Stimulated activated CD4-positive, alpha-beta T cell treated with anti-CD3 and anti-CD28 coated beads, Interleukin-12 subunit alpha, Interleukin-12 subunit beta, amount 100 ng/mL, for 48 hours (primary cell): Measurements from ENCODE around the gene TEF.
A peak's percentile ranks its signal among the peaks of the same experiment; 100 is the strongest.
"Not testable (repeated sequence)": the region's sequence is repeated elsewhere in the genome, so short reads cannot be mapped to it uniquely, and the experiment has no call there.

ENCODE experiments used
- DNase-seq, 3 donors: peaks; one replicate each; pipeline ENCODE4 v3.0.0-alpha.2; 2020; ENCODE audit warnings: low read depth in 2 of 3, low spot score in 1 of 3

Gene TEF

GRCh38 chr22:41417622-41418390 is 36.1 kb downstream of the TEF start:
- DNase-seq = no peak

GRCh38 chr22:41418717-41419116 is 37.0 kb downstream of the TEF start:
- DNase-seq = no peak

- DNase-seq = no peak
Observed at GRCh38 chr22:41425660-41426365, 44.1 kb downstream of the TEF start.

GRCh38 chr22:41429232-41429950 is 47.6 kb downstream of the TEF start:
- no peak for DNase-seq

GRCh38 chr22:41429951-41430332 is 48.2 kb downstream of the TEF start:
- no peak for DNase-seq

- DNase-seq = no peak
Observed at GRCh38 chr22:41431656-41432055, 49.9 kb downstream of the TEF start.

- DNase-seq = not testable (repeated sequence)
Observed at GRCh38 chr22:41433480-41433879, 51.7 kb downstream of the TEF start.

GRCh38 chr22:41434361-41435003 is 52.7 kb downstream of the TEF start:
- DNase-seq = not testable (repeated sequence)

GRCh38 chr22:41435560-41435959 is 53.8 kb downstream of the TEF start:
- DNase-seq = no peak

GRCh38 chr22:41436322-41437113 is 54.8 kb downstream of the TEF start:
- no peak for DNase-seq

GRCh38 chr22:41437198-41437597 is 55.5 kb downstream of the TEF start:
- DNase-seq = no peak

GRCh38 chr22:41440511-41440910 is 58.8 kb downstream of the TEF start:
- DNase-seq = not testable (repeated sequence)

GRCh38 chr22:41442240-41442792 is 60.6 kb downstream of the TEF start:
- DNase-seq = no peak

- peak; percentile 84 to 87 (median 84) for DNase-seq
Observed at GRCh38 chr22:41444360-41445128, 62.8 kb downstream of the TEF start.

- DNase-seq = peak in 2 of 3 donors; percentile 8 to 30
Observed at GRCh38 chr22:41445129-41446056, 63.7 kb downstream of the TEF start.

GRCh38 chr22:41446057-41446501 is 64.3 kb downstream of the TEF start:
- DNase-seq = no peak

- peak; percentile 92 to 94 (median 93) for DNase-seq
Observed at GRCh38 chr22:41446639-41447434, 65.1 kb downstream of the TEF start, which contains the start of gene TOB2. TSS of gene TOB2 (minus strand) at chr22:41446801. CDS start at chr22:41437345, 9,456 bp downstream.
